Breast epithelium (tissue), 4 donors: ENCODE data around the gene TMEM74B. TPM values are rescaled to one million over a fixed set of nuclear protein-coding genes. Genes with fewer than 3 reads are reported as not detected.

ENCODE experiments used
- DNase-seq, 2 donors: peaks; one replicate each; pipeline ENCODE4 v3.0.0-alpha.2; 2019; ENCODE audit warnings: low spot score in 2 of 2
- H3K27ac ChIP-seq, 2 donors: fragments of 200-600 bp; sonication (generic) in 1 of 2; one replicate each; pipeline ENCODE4 v1.5.1; 2016 to 2019; ENCODE audit warnings: mild to moderate bottlenecking in 1 of 2
- H3K27me3 ChIP-seq, 2 donors: fragments of 200-600 bp; sonication (generic) in 1 of 2; one replicate each; pipeline versions ENCODE4 v1.5.1 to v1.6.0; 2017 to 2019; ENCODE audit warnings: control low read depth in 1 of 2, mild to moderate bottlenecking in 1 of 2
- H3K36me3 ChIP-seq: fragments of 200-600 bp; one replicate; pipeline ENCODE4 v1.5.1; 2019
- H3K4me1 ChIP-seq, 2 donors: fragments of 200-600 bp; sonication (generic); one replicate each; pipeline ENCODE4 v1.5.1; 2016 to 2019; ENCODE audit warnings: control low read depth in 1 of 2
- H3K4me3 ChIP-seq, 3 donors: fragments of 200-600 bp; sonication (generic); 1 replicate in 2 of 3; 2 replicates in 1 of 3; pipeline ENCODE4 v1.5.1; 2016 to 2019; ENCODE audit warnings: mild to moderate bottlenecking in 3 of 3, moderate library complexity in 2 of 3
- H3K9me3 ChIP-seq, 2 donors: fragments of 200-600 bp; sonication (generic) in 1 of 2; one replicate each; pipeline ENCODE4 v1.5.1; 2016 to 2019; ENCODE audit warnings: control low read depth in 1 of 2
- POLR2A ChIP-seq: fragments of 450-650 bp; IDR thresholded peaks from one replicate; pipeline ENCODE4 v1.6.1; 2016; ENCODE audit warnings: antibody characterized with exemption, mild to moderate bottlenecking, moderate library complexity
- POLR2AphosphoS5 ChIP-seq, 3 donors: sonication (generic); formaldehyde crosslinking; IDR thresholded peaks; one replicate each; pipeline ENCODE4 v1.6.1; 2017; ENCODE audit warnings: antibody characterized with exemption in 3 of 3
- intact Hi-C: fragments of 100-400 bp; cut with DNase I; formaldehyde crosslinking; loops from one replicate; pipeline ENCODE4 v1.15.1; 2023; ENCODE audit warnings: low total_unique reads
- total RNA-seq, 3 donors: library from RNA; depleted of rRNA; stranded (reverse); fragments of >200 nt; gene quantifications; one replicate each; pipeline ENCODE4 v1.1.0, GENCODE V29; 2016
- TF ChIP-seq, protein P1 (sequence below), 3 donors: fragments of 450-650 bp; IDR thresholded peaks; one replicate each; pipeline ENCODE4 v1.5.1; 2016 to 2017; ENCODE audit warnings: antibody characterized with exemption in 3 of 3, mild to moderate bottlenecking in 3 of 3, moderate library complexity in 3 of 3

The TMEM74B gene
- total RNA-seq, 3 donors from 2014 or later, result 0.73 to 4.3 (median 1.1) TPM

DNA sequence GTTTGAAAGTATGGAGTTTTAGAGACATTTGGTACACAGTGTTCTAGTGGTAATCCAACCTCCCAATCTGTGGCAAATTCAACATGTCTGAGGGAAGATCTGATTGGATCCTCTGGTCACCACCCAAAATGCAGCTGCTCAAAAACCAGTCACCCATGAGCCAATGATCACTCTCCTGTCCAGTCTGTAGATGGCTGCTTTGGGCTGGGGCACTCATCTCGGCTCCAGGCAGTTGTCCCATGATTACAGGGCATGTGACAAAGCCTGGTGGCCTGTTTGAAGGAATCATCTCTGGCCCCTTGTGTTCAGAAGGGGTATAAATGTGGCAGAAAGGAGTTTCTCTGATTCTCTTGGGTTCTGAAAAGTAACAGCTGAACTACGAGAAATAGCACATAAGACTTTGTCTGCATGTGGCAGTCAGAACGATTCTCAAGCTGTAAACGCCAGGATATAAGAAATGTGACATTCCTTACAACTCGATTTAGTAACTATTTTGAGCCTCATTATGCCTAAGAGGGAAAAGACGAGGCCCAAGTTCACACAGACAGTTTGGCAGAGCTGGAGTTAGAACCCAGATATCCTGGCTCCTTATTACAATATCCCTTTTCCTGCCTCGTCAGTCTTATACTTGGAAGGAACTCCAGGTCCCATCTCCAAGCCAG is 14.6 kb upstream of the TMEM74B start:
- H3K27me3 ChIP-seq, result no peaks in the 10 kb centered on the region
- H3K36me3 ChIP-seq, result no peaks in the 10 kb centered on the region
- no peak for DNase-seq
- H3K27ac ChIP-seq, result peak overlapping the region in 1 of 2 donors; percentile 1
- intact Hi-C loops, result no loop called here
- no peaks in the 10 kb centered on the region for H3K4me1 ChIP-seq
- H3K9me3 ChIP-seq, result no peaks in the 10 kb centered on the region
- H3K4me3 ChIP-seq, result no peak overlapping the region
- TF ChIP-seq POLR2A (no peak), POLR2AphosphoS5 (IDR thresholded peaks at IDR 0.05) (no peak)
- TF ChIP-seq, protein P1, sequence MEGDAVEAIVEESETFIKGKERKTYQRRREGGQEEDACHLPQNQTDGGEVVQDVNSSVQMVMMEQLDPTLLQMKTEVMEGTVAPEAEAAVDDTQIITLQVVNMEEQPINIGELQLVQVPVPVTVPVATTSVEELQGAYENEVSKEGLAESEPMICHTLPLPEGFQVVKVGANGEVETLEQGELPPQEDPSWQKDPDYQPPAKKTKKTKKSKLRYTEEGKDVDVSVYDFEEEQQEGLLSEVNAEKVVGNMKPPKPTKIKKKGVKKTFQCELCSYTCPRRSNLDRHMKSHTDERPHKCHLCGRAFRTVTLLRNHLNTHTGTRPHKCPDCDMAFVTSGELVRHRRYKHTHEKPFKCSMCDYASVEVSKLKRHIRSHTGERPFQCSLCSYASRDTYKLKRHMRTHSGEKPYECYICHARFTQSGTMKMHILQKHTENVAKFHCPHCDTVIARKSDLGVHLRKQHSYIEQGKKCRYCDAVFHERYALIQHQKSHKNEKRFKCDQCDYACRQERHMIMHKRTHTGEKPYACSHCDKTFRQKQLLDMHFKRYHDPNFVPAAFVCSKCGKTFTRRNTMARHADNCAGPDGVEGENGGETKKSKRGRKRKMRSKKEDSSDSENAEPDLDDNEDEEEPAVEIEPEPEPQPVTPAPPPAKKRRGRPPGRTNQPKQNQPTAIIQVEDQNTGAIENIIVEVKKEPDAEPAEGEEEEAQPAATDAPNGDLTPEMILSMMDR (IDR thresholded peaks at IDR 0.05), result no peak

DNA sequence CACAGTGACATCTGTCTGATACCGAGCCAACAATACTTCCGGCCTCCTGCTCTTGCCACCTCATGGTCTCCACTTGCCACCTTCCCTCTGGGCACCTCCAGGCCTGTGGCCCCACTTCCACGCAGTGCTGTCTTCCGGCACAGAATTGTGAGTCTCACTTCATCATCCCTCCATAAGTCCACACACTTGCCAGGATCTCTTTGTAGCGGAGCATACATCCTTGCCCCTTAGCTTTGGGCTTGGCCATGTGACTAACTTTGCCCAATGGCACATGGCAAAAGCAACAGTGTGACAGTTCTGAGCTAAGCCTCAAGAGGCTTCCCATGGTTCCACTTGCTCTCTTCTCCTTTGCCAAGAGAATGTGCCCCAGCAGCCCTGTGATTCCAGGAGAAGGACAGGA is 14.0 kb upstream of the TMEM74B start:
- Histone ChIP-seq H3K27ac (no peak overlapping the region), H3K27me3 (no peaks in the 10 kb centered on the region), H3K9me3 (no peaks in the 10 kb centered on the region), H3K4me3 (no peak overlapping the region), H3K36me3 (no peaks in the 10 kb centered on the region), H3K4me1 (no peaks in the 10 kb centered on the region)
- intact Hi-C loops, result no loop called here
- DNase-seq, result no peak
- TF ChIP-seq POLR2A, result no peak
- TF ChIP-seq, protein P1 (IDR thresholded peaks at IDR 0.05), result no peak
- no peak for TF ChIP-seq POLR2AphosphoS5 (IDR thresholded peaks at IDR 0.05)

DNA sequence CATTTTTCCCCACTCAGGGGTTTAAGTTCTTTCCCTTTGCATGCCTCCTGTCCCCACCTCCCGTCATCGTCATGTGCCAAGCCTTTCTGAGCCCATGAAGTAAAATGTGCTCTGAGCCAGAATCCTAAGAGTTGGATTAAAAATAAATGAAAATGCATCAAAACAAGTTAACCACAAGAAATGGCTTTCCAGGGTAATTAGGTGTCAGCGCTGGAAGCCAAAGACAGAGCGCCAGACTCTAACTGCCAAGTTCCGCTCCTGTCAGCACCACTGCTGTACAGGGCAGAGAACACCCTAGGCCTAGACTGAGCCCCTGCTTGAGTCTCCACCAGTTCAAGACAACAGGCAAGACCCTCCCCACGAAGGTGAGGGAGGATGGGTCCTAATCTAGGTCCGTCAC is 13.0 kb upstream of the TMEM74B start:
- Histone ChIP-seq H3K4me1 (no peaks in the 10 kb centered on the region), H3K4me3 (no peak overlapping the region), H3K27ac (no peak overlapping the region), H3K9me3 (no peaks in the 10 kb centered on the region), H3K36me3 (no peaks in the 10 kb centered on the region), H3K27me3 (no peaks in the 10 kb centered on the region)
- DNase-seq, result no peak
- TF ChIP-seq POLR2A (no peak), POLR2AphosphoS5 (IDR thresholded peaks at IDR 0.05) (no peak)
- TF ChIP-seq, protein P1 (IDR thresholded peaks at IDR 0.05), result no peak
- intact Hi-C loops, result no loop called here

DNA sequence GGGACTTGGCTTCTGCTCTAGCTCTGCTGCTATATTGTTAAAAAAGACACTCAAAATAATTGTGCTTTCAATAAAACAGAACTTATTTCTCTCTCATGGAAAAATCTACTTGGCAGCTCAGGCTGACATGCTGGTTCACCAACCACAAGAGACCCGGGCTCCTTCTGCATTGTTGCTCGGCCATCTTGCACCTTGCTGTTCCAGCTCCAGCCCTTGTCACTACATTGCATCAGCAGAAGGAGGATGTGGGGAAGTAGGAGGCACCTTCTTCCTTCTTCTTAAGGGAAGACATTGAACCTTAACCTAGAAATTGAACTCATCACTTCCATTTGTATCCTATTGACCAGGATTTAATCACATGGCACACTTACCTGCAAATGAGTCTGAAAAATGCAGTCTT is 11.9 kb upstream of the TMEM74B start:
- TF ChIP-seq POLR2AphosphoS5 (IDR thresholded peaks at IDR 0.05), result no peak
- TF ChIP-seq, protein P1 (IDR thresholded peaks at IDR 0.05), result no peak
- no peak for TF ChIP-seq POLR2A
- Histone ChIP-seq H3K27ac (no peak overlapping the region), H3K9me3 (no peaks in the 10 kb centered on the region), H3K27me3 (no peaks in the 10 kb centered on the region), H3K36me3 (no peaks in the 10 kb centered on the region), H3K4me3 (no peak overlapping the region), H3K4me1 (no peaks in the 10 kb centered on the region)
- no peak for DNase-seq
- intact Hi-C loops, result no loop called here

DNA sequence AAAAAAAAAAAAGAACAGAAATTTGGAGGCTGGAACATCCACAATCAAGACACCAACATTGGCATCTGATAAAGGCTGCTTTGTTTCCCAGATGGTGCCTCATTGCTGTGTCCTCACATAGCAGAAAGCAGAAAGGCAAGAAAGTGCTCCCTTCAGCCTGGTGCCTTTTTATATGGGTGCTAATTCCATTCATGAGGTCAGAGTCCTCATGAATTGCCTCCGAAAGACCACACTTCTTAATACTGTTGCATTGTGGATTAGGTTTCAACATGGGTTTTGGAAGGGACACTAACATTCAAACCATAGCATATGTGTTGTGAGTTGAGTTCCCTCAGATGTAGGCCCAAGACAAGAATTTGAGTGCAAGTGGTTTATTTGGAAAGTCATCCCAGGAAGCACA is 10.4 kb upstream of the TMEM74B start:
- Histone ChIP-seq H3K4me3 (no peak overlapping the region), H3K27ac (no peak overlapping the region), H3K9me3 (no peaks in the 10 kb centered on the region), H3K4me1 (no peaks in the 10 kb centered on the region), H3K36me3 (no peaks in the 10 kb centered on the region), H3K27me3 (no peaks in the 10 kb centered on the region)
- TF ChIP-seq POLR2A, result no peak
- no peak for DNase-seq
- intact Hi-C loops, result no loop called here
